ENCODE results near the gene CNIH4.
"Not testable (repeated sequence)": the region's sequence is repeated elsewhere in the genome, so short reads cannot be mapped to it uniquely, and the experiment has no call there.

The CNIH4 gene

DNA sequence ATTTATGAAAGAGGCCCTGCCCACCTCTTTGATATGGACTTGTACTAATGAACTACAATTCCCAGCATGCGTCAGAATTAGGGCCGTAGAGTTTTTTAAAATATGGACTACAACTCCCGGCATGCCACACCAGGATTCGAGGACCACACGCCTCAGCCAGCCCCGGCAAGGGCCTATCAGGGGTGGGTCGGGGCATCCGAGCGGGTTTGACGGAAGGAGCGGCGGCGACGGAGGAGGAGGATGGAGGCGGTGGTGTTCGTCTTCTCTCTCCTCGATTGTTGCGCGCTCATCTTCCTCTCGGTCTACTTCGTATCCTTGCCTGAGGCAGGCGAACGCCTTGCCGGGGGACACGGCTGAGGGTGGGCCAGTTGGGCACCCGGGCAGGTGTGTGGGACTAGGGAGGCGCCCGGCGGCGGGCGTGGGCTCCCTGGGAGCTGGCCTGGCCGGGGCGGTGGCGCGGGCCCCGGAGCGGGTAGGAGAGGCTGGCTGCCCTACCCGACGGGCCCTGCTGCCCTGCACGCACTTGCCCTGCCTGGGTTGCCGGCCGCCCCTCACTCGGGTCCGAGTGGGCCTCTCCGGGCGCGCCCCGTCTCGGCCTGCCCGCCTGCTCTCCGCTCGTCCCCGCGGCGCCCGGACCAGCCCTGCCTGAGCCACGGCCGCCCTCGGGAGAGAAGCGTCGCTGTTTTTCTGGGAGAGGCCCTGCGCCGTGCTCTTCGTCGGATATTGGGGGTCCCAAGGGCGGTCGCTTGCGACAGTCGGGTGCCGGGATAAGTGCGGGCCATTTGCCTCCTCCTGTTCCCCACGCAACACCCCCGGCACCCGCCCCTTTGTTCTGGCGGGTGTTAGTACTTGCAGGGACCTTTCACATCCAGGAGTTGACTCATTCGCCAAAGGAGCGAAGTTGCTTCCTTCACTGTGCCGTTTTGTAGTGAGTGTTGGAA lies at the start of gene CNIH4:
Gene CNIH4 (plus strand): TSS at position 195 of the 941 bp plus-strand sequence. CDS start 46 bp downstream, at position 241.
- peak; percentile 85 for DNase-seq

- DNase-seq: no peak
Observed at GRCh38 chr1:224308064-224308463, 48.6 kb upstream of the CNIH4 start.

DNA sequence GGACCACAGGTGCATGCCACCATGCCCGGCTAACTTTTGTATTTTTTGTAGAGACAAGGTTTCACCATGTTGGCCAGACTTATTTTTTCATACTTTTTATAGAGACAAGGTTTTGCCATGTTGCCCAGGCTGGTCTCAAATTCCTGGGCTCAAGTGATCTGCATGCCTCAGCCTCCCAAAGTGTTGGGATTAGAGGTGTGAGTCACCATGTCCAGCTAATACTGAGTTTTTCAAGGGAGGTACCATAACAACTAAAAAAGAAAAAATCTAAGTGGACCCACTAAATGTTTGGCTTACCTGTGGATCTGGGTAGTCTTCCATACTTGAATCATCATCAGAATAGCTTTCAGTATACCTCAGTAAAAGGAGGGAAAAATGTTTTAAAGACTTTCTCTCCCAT lies 45.2 kb upstream of the CNIH4 start:
- DNase-seq: not testable (repeated sequence)

- no peak for DNase-seq
Observed at GRCh38 chr1:224312025-224312424, 44.7 kb upstream of the CNIH4 start.

DNA sequence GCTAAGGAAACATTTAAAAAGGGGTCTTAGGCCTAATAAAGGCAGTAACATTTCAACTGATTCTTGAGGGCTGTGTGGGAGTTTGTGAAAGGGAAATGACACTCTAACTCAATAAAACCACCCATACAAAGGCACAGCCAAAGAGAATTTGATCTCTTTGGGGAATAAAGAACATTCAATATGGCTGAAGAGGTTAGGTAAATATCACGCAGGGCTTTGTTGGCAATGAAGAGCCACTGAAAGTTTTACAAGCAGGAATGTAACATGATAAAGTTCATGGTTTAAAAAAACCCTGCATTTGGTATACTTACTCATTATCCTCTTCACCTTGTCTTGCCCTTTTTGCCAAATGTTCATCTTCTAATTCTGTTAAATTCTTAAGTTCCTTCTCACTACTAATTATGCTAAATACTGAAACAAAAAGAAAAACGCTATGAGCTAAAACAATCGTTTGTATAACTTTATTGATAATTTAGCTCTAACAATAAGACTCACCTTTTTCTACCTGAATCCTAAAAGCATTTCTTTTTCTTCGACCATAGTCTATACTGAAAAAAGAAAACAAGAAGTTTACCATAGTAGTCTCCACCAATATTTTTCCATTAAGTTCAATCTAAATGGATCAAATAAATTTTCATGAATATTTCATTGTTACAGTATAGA lies 39.2 kb upstream of the CNIH4 start:
- no peak for DNase-seq

GRCh38 chr1:224321706-224322105 lies 35.0 kb upstream of the CNIH4 start:
- DNase-seq: no peak

DNA sequence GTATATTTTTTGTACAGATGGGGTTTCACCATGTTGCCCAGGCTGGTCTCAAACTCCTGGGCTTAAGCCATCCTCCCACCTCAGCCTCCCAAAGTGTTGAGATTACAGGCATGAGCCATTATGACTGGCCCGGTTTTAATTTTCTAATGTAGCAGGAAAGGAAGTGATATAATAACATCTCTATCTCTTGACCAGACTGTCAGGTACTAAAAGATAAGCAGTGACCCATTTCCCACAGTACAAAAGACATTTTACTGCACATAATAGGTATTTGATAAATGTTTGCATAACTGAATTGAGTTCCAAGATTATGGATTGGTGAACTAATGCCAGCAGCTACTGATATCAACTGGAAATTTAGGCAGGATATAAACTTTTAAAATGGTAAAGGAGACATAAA lies 30.7 kb upstream of the CNIH4 start:
- DNase-seq: no peak

DNA sequence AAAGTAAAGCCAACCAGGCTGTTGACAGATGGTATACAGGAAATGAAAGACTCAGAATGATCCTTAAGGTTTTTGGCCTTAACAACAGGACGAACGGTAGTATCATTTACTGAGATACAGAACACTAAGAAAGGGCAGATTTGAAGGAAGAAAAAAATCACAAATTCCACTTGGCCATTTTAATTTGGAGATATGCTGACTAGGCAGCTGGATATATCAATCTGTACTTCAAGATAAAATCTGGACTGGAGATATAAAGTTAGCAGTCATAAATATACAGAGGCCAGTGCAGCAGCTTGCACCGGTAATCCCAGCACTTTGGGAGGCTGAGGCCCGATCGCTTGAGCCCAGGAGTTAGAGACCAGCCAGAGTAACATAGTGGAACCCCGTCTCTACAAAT lies 28.0 kb upstream of the CNIH4 start:
- DNase-seq: no peak

- no peak for DNase-seq
Observed at GRCh38 chr1:224329484-224329841, 27.2 kb upstream of the CNIH4 start.

GRCh38 chr1:224329842-224330753 lies 26.6 kb upstream of the CNIH4 start, which contains the start of gene NVL:
NVL (minus strand) TSS chr1:224330172; CDS start chr1:224330127, 45 bp downstream.
- peak; percentile 87 for DNase-seq

- no peak for DNase-seq
Observed at GRCh38 chr1:224331326-224331725, 25.4 kb upstream of the CNIH4 start.

- no peak for DNase-seq
Observed at GRCh38 chr1:224331824-224332223, 24.9 kb upstream of the CNIH4 start.

DNA sequence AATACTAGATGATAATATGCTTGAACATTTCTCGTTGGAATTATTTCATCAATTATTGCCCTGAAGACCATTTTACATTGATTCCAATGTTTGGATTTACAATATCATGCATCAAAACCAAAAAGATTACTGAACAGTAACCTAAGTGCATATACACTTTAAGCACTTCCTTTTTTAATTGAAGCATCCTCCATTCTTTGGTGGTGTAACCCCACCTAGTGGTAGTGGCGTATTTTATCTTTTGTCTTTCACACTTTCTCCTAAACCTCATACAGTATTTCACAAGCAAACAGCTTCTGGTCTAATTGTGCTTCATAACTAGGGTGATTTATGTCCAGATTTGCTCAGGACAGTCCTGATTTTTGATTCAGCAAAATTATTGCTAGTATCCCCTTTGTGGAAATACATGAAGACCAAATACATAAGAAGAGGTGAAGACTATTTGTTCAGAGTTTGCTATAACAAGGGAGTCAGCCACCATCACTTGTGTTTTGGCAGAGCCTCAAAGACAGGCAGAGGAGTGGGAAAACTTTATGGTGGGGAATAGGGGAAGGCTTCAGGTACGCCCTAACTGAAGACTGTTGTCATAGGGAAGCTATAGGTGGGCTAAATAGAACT lies 23.3 kb upstream of the CNIH4 start:
- no peak for DNase-seq

DNA sequence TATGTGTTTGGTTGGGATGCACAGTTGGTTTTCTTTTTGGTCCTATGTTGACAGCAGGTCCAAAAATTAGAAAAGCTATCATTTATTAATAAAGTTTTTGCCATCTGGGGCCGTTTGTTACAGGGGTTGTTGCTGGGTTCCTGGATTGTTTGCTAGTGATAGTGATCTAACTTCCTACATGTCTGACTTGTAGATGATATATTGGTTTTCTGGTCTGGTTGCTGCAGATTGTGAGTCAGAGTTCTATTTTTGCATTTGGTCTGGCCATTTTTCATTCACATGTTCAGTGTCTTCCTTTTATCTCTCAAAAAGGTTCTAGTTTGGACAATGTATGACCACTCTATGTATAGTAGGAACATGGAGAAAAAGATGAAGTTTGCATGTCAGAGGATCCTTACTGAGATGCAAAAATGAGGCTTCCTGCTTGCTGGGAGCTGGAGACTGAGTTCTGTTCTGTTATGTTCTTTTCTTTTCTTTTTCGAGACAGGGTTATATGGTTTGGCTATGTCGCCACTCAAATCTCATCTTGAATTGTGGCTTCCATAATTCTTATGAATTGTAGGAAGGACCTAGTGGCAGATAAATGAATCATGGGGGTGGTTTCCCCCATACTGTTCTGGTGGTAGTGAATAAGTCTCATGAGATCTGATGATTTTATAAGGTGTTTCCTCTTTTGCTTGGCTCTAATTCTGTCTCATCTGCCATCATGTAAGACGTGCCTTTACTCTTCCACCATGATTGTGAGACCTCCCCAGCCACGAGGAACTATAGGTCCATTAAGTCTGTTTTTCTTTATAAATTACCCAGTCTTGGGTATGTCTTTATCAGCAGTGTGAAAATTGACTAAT lies 22.5 kb upstream of the CNIH4 start:
- DNase-seq: no peak

DNA sequence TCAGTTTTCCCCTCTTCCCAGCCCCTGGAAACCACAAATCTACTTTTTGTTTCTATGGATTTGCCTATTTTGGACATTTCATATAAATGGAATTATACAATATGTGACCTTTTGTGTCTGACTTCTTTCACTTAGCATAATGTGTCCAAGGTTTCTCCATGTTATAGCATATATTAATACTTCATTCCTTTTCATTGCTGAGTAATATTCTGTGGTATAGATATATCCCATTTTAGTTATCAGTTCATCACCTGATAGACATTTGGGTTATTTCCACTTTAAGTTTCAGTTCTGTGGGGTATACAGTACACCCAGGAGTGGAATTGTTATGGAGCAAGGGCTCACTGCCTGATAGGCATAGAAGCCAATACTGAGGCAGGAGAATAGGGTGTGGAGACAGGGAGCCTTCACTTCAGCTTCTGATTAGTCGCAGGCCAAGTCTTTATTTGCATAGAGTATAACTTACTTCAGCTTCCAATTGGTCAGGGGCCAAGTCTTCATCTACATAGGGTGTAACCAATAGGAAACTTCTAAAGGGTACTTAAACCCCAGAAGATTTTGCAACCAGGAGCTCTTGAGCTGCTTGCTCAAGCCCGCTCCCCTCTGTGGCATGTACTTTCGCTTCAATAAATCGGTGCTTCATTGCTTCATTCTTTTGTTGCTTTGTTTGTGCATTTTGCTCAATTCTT lies 18.4 kb upstream of the CNIH4 start:
- no peak for DNase-seq

GRCh38 chr1:224339442-224340033 lies 17.1 kb upstream of the CNIH4 start:
- no peak for DNase-seq

DNA sequence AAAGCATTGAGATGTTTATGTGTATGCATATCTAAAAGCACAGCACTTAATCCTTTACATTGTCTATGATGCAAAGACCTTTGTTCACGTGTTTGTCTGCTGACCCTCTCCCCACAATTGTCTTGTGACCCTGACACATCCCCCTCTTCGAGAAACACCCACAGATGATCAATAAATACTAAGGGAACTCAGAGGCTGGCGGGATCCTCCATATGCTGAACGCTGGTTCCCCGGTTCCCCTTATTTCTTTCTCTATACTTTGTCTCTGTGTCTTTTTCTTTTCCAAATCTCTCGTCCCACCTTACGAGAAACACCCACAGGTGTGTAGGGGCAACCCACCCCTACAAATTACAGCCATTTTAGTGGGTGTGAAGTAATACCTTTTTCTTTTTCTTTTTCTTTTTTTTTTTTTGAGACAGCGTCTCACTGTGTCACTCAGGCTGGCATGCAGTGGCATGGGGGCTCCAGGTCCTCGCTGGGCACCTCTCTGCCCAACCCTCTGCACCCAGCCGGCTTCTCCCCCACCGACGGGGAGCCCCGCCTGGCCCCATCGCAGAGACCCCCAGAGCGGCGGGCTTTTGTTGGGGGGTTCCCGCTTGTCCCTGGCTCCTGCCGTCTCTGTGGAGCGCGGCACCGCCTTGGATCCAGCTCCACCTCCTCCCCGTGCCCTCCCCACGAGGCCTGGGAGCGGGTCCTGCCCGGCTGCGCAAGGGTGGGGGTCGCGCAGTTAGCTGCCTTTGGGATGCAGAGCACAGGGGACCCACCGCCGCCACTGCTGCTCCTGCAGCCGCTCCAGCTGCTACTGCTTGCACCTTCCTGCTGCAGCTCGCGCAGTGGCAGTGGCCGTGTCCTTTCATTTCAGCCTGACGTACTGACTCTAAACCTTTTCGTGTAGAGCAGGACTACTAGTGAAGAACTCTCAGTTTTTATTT lies 16.0 kb upstream of the CNIH4 start:
- peak; percentile 45 for DNase-seq

- DNase-seq: no peak
Observed at GRCh38 chr1:224343679-224344078, 13.0 kb upstream of the CNIH4 start.

GRCh38 chr1:224348137-224348536 lies 8.5 kb upstream of the CNIH4 start:
- no peak for DNase-seq

Measured in activated T-cell treated with anti-CD3 and anti-CD28 coated beads, Interleukin-2, amount 50 U/mL, for 1 hour (primary cell).